GM12875 (cell line): ENCODE results near the gene DNAH9.

Experiments used
- H3K4me3 ChIP-seq: one replicate; pipeline ENCODE4 v1.5.1; 2011; ENCODE audit warnings: low read depth, low read length, control low read depth
- CTCF ChIP-seq: IDR thresholded peaks from 2 replicates; pipeline ENCODE4 v1.5.1; 2011; ENCODE audit warnings: low read depth, mild to moderate bottlenecking, control low read depth, inconsistent platforms, low read length, moderate library complexity, borderline replicate concordance; ENCODE audit not compliant: insufficient read depth

The DNAH9 gene

GRCh38 chr17:11639736-11640462 is 41.6 kb downstream of the DNAH9 start:
- H3K4me3 ChIP-seq, result no peak overlapping the region
- no peak for TF ChIP-seq CTCF

- TF ChIP-seq CTCF, result no peak
- H3K4me3 ChIP-seq, result no peak overlapping the region
Measured at GRCh38 chr17:11640463-11640814, 42.2 kb downstream of the DNAH9 start.

GRCh38 chr17:11641521-11642275 is 43.4 kb downstream of the DNAH9 start:
- H3K4me3 ChIP-seq, result no peak overlapping the region
- TF ChIP-seq CTCF, result no peak

GRCh38 chr17:11642655-11643054 is 44.4 kb downstream of the DNAH9 start:
- H3K4me3 ChIP-seq, result no peak overlapping the region
- TF ChIP-seq CTCF, result no peak

- no peak overlapping the region for H3K4me3 ChIP-seq
- TF ChIP-seq CTCF, result no peak
Measured at GRCh38 chr17:11643851-11644250, 45.6 kb downstream of the DNAH9 start.

GRCh38 chr17:11644265-11645212 is 46.3 kb downstream of the DNAH9 start:
- H3K4me3 ChIP-seq, result no peak overlapping the region
- TF ChIP-seq CTCF, result peak; percentile 72
